SK-N-SH (cell line): ENCODE results near the gene SIN3A.

Source experiments
- FOXJ3 ChIP-seq: sonication (generic); formaldehyde crosslinking; IDR thresholded peaks from 2 replicates; pipeline ENCODE4 v1.5.1; 2020; ENCODE audit warnings: mild to moderate bottlenecking, missing genetic modification reagents
- SIN3A ChIP-seq: IDR thresholded peaks from 2 replicates; pipeline ENCODE4 v1.6.1; 2012; ENCODE audit warnings: low read depth, mild to moderate bottlenecking, low read length, moderate library complexity, borderline replicate concordance
- TF ChIP-seq, protein P1 (sequence below): fragments of 200-600 bp; sonication (generic); IDR thresholded peaks from 2 replicates; pipeline ENCODE4 v1.6.1; 2017; ENCODE audit warnings: antibody characterized with exemption, mild to moderate bottlenecking, moderate library complexity

DNA sequence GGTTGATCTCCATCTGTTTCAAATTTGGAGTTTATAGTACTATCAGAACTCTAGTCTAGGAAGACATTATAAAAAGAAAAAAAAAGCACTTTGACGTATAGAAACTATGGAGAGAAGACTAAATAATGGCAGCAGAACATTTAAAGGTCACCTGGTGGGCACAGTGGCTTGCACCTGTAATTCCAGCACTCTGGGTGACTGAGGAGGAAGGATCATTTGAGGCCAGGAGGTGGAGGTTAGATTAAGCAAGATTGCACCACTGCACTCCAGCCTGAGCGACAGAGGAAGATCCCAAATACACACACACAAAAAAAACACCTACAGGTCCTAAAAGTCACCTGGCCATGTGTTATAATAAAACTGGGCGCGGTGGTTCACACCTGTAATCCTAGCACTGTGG is 13.8 kb downstream of the SIN3A start:
- TF ChIP-seq FOXJ3 (CRISPR knock-in tag), result no peak
- TF ChIP-seq, protein P1, sequence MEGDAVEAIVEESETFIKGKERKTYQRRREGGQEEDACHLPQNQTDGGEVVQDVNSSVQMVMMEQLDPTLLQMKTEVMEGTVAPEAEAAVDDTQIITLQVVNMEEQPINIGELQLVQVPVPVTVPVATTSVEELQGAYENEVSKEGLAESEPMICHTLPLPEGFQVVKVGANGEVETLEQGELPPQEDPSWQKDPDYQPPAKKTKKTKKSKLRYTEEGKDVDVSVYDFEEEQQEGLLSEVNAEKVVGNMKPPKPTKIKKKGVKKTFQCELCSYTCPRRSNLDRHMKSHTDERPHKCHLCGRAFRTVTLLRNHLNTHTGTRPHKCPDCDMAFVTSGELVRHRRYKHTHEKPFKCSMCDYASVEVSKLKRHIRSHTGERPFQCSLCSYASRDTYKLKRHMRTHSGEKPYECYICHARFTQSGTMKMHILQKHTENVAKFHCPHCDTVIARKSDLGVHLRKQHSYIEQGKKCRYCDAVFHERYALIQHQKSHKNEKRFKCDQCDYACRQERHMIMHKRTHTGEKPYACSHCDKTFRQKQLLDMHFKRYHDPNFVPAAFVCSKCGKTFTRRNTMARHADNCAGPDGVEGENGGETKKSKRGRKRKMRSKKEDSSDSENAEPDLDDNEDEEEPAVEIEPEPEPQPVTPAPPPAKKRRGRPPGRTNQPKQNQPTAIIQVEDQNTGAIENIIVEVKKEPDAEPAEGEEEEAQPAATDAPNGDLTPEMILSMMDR, result no peak
- TF ChIP-seq SIN3A, result no peak
